GM12878 (cell line): ENCODE measurements around the gene DXO. TPM values are rescaled to one million over a fixed set of nuclear protein-coding genes. Genes with fewer than 3 reads are reported as not detected.

ENCODE experiments used
- CBFB ChIP-seq: IDR thresholded peaks from 2 replicates; pipeline ENCODE4 v1.6.1; 2016; ENCODE audit warnings: antibody characterized with exemption, low read depth
- CHD1 ChIP-seq: IDR thresholded peaks from 2 replicates; pipeline ENCODE4 v1.6.1; 2012; ENCODE audit warnings: low read depth, low read length, improper control_type of control experiment
- ESRRA ChIP-seq: IDR thresholded peaks from 2 replicates; pipeline ENCODE4 v1.6.1; 2012; ENCODE audit warnings: mild to moderate bottlenecking, low read length, improper control_type of control experiment
- HCFC1 ChIP-seq: fragments of 150-350 bp; IDR thresholded peaks from 2 replicates; pipeline ENCODE4 v1.6.1; 2014; ENCODE audit warnings: low read length
- HDGF ChIP-seq: fragments of 450-650 bp; IDR thresholded peaks from 2 replicates; pipeline ENCODE4 v1.6.1; 2016; ENCODE audit warnings: antibody characterized with exemption
- IKZF2 ChIP-seq, 2 experiments: fragments of 450-650 bp; IDR thresholded peaks; 2 replicates each; pipeline ENCODE4 v1.6.1; 2017; ENCODE audit warnings: mild to moderate bottlenecking in 2 of 2, moderate library complexity in 2 of 2
- MAX ChIP-seq: IDR thresholded peaks from 2 replicates; pipeline ENCODE4 v1.6.1; 2012; ENCODE audit warnings: low read depth, low read length, improper control_type of control experiment
- MEF2A ChIP-seq: IDR thresholded peaks from 2 replicates; pipeline ENCODE4 v1.6.1; 2011; ENCODE audit warnings: low read depth, mild to moderate bottlenecking, low read length, moderate library complexity; ENCODE audit not compliant: insufficient read depth
- MTA3 ChIP-seq: IDR thresholded peaks from 2 replicates; pipeline ENCODE4 v1.6.1; 2012; ENCODE audit warnings: low read length, inconsistent platforms, borderline replicate concordance
- NR2F1 ChIP-seq: fragments of 450-650 bp; conservative IDR thresholded peaks from 2 replicates; pipeline ENCODE4 v1.6.1; 2017; ENCODE audit warnings: mild to moderate bottlenecking
- PBX3 ChIP-seq: IDR thresholded peaks from 2 replicates; pipeline ENCODE4 v1.6.1; 2011; ENCODE audit warnings: mild to moderate bottlenecking, low read depth, low read length, moderate library complexity; ENCODE audit not compliant: insufficient replicate concordance
- SREBF2 ChIP-seq: IDR thresholded peaks from 2 replicates; pipeline ENCODE4 v1.6.1; 2012; ENCODE audit warnings: mild to moderate bottlenecking, low read length
- TCF3 ChIP-seq: IDR thresholded peaks from 2 replicates; pipeline ENCODE4 v1.6.1; 2012; ENCODE audit warnings: low read depth, mild to moderate bottlenecking, low read length, borderline replicate concordance; ENCODE audit not compliant: insufficient read depth
- TCF7 ChIP-seq: IDR thresholded peaks from 2 replicates; pipeline ENCODE4 v1.6.1; 2014; ENCODE audit warnings: antibody characterized with exemption, borderline replicate concordance
- YBX1 ChIP-seq: fragments of 450-650 bp; IDR thresholded peaks from 2 replicates; pipeline ENCODE4 v1.6.1; 2016; ENCODE audit warnings: antibody characterized with exemption
- ZBTB33 ChIP-seq: fragments of 450-650 bp; IDR thresholded peaks from 2 replicates; pipeline ENCODE4 v1.6.1; 2017; ENCODE audit warnings: mild to moderate bottlenecking
- polyA plus RNA-seq, 11 experiments: library from polyadenylated mRNA; depleted of rRNA in 4 of 11; unstranded in 6 of 11; stranded (reverse) in 5 of 11; fragments of >200 nt; fragmentation: Nextera tagmentation in 4 of 11; fragmentation: Illumina TruSeq in 1 of 11; extraction: Ambion mirVana in 4 of 11; extraction: Trizol in 1 of 11; gene quantifications; 1 replicate in 1 of 11; 2 replicates in 10 of 11; pipeline versions ENCODE4 v1.2.1 to v1.2.3, GENCODE V29; 2011 to 2016; ENCODE audit warnings: inconsistent platforms in 2 of 11, missing spikeins in 2 of 11, low read depth in 1 of 11
- total RNA-seq, 4 experiments: library from RNA; depleted of rRNA in 3 of 4; stranded (reverse); fragments of >200 nt in 3 of 4; fragmentation: Illumina TruSeq in 1 of 4; extraction: Trizol in 1 of 4; gene quantifications; 2 replicates each; pipeline versions ENCODE4 v1.2.1 to v1.2.3, GENCODE V29; 2013 to 2021
- TF ChIP-seq, protein P1 (sequence below): IDR thresholded peaks from 2 replicates; pipeline ENCODE4 v1.6.1; 2012; ENCODE audit warnings: low read length, inconsistent platforms
- TF ChIP-seq, protein P2 (sequence below): fragments of 150-350 bp; IDR thresholded peaks from 2 replicates; pipeline ENCODE4 v1.6.1; 2016; ENCODE audit warnings: low read depth, low read length
- TF ChIP-seq, protein P3 (sequence below): fragments of 450-650 bp; IDR thresholded peaks from 2 replicates; pipeline ENCODE4 v1.6.1; 2016; ENCODE audit warnings: mild to moderate bottlenecking

DXO gene
- total and polyA plus RNA-seq, 10 of the 15 experiments (the other 5 are each of a cell fraction or from before 2014, with no cell fraction given), result 4.5 to 21.4 (median 16.3) TPM

- TF ChIP-seq IKZF2 (IDR thresholded peaks at IDR 0.05), result no peak; a peak in 1 of 4 replicates
- TF ChIP-seq, protein P1, sequence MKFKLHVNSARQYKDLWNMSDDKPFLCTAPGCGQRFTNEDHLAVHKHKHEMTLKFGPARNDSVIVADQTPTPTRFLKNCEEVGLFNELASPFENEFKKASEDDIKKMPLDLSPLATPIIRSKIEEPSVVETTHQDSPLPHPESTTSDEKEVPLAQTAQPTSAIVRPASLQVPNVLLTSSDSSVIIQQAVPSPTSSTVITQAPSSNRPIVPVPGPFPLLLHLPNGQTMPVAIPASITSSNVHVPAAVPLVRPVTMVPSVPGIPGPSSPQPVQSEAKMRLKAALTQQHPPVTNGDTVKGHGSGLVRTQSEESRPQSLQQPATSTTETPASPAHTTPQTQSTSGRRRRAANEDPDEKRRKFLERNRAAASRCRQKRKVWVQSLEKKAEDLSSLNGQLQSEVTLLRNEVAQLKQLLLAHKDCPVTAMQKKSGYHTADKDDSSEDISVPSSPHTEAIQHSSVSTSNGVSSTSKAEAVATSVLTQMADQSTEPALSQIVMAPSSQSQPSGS, result no peak
- TF ChIP-seq, protein P2, sequence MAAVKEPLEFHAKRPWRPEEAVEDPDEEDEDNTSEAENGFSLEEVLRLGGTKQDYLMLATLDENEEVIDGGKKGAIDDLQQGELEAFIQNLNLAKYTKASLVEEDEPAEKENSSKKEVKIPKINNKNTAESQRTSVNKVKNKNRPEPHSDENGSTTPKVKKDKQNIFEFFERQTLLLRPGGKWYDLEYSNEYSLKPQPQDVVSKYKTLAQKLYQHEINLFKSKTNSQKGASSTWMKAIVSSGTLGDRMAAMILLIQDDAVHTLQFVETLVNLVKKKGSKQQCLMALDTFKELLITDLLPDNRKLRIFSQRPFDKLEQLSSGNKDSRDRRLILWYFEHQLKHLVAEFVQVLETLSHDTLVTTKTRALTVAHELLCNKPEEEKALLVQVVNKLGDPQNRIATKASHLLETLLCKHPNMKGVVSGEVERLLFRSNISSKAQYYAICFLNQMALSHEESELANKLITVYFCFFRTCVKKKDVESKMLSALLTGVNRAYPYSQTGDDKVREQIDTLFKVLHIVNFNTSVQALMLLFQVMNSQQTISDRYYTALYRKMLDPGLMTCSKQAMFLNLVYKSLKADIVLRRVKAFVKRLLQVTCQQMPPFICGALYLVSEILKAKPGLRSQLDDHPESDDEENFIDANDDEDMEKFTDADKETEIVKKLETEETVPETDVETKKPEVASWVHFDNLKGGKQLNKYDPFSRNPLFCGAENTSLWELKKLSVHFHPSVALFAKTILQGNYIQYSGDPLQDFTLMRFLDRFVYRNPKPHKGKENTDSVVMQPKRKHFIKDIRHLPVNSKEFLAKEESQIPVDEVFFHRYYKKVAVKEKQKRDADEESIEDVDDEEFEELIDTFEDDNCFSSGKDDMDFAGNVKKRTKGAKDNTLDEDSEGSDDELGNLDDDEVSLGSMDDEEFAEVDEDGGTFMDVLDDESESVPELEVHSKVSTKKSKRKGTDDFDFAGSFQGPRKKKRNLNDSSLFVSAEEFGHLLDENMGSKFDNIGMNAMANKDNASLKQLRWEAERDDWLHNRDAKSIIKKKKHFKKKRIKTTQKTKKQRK, result no peak
- TF ChIP-seq CHD1, result no peak
- TF ChIP-seq CBFB, result no peak; the same call in none of the 2 replicates
- TF ChIP-seq SREBF2, result peak; percentile 61
- no peak for TF ChIP-seq ZBTB33
- TF ChIP-seq TCF7, result peak; percentile 4; the same call in 1 of the 2 replicates
- peak; percentile 86 for TF ChIP-seq HDGF
- peak; percentile 99 for TF ChIP-seq NR2F1
- peak; percentile 69; the same call in 1 of the 2 replicates for TF ChIP-seq MAX
- TF ChIP-seq PBX3, result peak; percentile 61
- TF ChIP-seq TCF3, result 0 out of 2 replicates have a peak, but pooled peaks have one; percentile 57
- TF ChIP-seq YBX1, result peak; percentile 14; the same call in 1 of the 2 replicates
- TF ChIP-seq HCFC1, result peak; percentile 90
- no peak for TF ChIP-seq ESRRA
- TF ChIP-seq MTA3, result no peak
- TF ChIP-seq, protein P3, sequence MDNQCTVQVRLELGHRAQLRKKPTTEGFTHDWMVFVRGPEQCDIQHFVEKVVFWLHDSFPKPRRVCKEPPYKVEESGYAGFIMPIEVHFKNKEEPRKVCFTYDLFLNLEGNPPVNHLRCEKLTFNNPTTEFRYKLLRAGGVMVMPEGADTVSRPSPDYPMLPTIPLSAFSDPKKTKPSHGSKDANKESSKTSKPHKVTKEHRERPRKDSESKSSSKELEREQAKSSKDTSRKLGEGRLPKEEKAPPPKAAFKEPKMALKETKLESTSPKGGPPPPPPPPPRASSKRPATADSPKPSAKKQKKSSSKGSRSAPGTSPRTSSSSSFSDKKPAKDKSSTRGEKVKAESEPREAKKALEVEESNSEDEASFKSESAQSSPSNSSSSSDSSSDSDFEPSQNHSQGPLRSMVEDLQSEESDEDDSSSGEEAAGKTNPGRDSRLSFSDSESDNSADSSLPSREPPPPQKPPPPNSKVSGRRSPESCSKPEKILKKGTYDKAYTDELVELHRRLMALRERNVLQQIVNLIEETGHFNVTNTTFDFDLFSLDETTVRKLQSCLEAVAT, result peak; percentile 97
- peak; percentile 8; the same call in 1 of the 2 replicates for TF ChIP-seq MEF2A
Observed at GRCh38 chr6:31958741-31959739, 12.9 kb downstream of the DXO start, which contains the start of the genes NELFE and SKIC2 (continued).
